Measurements from ENCODE around the gene TUB.

TUB gene

GRCh38 chr11:8069771-8070170, 11.2 kb upstream of the TUB start:
- DNase-seq (ENCODE audit: low read depth): no peak
- TF ChIP-seq, protein P1, sequence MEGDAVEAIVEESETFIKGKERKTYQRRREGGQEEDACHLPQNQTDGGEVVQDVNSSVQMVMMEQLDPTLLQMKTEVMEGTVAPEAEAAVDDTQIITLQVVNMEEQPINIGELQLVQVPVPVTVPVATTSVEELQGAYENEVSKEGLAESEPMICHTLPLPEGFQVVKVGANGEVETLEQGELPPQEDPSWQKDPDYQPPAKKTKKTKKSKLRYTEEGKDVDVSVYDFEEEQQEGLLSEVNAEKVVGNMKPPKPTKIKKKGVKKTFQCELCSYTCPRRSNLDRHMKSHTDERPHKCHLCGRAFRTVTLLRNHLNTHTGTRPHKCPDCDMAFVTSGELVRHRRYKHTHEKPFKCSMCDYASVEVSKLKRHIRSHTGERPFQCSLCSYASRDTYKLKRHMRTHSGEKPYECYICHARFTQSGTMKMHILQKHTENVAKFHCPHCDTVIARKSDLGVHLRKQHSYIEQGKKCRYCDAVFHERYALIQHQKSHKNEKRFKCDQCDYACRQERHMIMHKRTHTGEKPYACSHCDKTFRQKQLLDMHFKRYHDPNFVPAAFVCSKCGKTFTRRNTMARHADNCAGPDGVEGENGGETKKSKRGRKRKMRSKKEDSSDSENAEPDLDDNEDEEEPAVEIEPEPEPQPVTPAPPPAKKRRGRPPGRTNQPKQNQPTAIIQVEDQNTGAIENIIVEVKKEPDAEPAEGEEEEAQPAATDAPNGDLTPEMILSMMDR (conservative IDR thresholded peaks at IDR 0.05; ENCODE audit: low read depth, low read length): no peak
- no peak overlapping the region for H3K4me3 ChIP-seq (ENCODE audit: low read depth, low read length)

GRCh38 chr11:8070417-8071115, 10.4 kb upstream of the TUB start:
- DNase-seq (ENCODE audit: low read depth): peak; percentile 78

DNA sequence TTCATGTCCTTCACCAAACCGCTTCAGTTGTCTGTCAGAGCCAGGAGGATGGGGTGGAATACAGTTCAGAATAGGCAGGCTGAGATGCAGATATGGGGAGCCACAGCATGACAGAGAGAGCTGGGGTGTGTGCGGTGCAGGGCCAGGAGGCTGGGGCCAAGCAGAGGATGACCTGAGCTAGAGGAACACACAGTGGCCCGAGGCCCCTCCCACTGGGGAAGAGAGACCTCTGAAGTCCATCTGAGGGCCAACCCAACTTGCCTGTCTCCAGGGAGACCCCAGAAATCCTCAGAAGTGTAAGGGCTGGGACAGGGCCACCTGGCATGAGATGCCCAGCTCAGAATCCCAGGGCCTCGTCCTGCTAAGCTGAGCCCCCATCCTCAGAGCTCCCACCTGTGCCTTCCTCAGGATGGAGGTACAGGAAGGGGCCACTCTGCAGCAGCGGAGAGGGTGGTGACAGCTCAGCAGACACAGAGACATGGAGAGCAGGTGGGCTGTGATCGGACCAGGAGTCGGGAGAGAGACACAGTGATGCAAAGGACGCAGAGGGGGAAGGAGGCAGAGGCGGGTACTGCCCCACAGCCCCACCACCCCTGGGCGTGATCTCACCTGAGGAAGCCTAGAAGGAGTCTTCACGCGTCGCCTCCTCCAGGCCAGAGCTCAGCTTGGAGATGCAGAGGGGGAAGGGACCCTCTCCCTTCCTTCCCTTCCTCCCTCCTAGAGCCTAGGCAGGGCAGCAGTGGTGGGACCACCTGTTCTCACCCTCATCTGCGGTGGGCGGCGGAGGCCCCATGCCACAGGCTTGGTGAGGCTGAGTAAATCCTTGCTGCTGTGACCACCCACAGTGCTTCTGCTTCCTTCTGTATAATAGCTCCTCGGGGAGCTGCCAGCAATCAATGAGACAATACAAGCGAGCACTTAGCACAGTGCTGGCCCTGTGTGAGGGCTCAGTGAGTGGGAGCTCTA, 9.1 kb upstream of the TUB start:
- TF ChIP-seq, protein P1 (conservative IDR thresholded peaks at IDR 0.05; ENCODE audit: low read depth, low read length): no peak
- H3K4me3 ChIP-seq (ENCODE audit: low read depth, low read length): no peak overlapping the region
- DNase-seq (ENCODE audit: low read depth): no peak

More at GRCh38 chr11:8070417-8071115, 10.4 kb upstream of the TUB start:
- TF ChIP-seq, protein P1 (conservative IDR thresholded peaks at IDR 0.05; ENCODE audit: low read depth, low read length): peak; percentile 60
- no peak overlapping the region for H3K4me3 ChIP-seq (ENCODE audit: low read depth, low read length)

DNA sequence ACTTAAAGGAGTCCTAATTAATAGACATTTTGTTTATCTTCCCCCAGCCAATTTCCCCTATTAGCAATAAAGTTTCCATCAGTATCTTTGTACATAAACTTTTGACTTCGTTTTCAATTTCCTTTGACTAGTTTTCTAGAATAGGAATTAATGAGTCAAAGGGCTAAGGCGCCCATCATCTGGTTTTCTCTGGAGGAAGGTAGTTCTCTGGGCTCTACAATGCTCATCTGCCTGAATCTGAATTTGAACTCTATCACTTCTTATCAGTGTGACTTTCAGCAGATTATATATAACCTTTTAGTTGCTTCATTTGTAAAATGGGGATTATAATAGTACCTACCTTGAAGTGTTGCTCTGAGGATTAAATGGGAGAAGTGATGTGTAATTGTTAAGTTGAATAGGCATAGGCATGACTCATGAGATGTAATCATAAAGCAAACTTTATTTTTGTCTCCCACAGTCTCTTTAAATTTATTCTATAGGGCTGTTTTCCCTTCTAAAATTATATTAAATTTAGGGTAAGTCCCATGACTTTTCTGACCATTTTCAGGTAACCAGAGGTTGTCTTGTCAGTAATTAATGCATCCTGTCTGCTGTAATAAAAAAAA, 5.8 kb upstream of the TUB start:
- TF ChIP-seq, protein P1 (conservative IDR thresholded peaks at IDR 0.05; ENCODE audit: low read depth, low read length): no peak
- DNase-seq (ENCODE audit: low read depth): no peak
- H3K4me3 ChIP-seq (ENCODE audit: low read depth, low read length): no peak overlapping the region

DNA sequence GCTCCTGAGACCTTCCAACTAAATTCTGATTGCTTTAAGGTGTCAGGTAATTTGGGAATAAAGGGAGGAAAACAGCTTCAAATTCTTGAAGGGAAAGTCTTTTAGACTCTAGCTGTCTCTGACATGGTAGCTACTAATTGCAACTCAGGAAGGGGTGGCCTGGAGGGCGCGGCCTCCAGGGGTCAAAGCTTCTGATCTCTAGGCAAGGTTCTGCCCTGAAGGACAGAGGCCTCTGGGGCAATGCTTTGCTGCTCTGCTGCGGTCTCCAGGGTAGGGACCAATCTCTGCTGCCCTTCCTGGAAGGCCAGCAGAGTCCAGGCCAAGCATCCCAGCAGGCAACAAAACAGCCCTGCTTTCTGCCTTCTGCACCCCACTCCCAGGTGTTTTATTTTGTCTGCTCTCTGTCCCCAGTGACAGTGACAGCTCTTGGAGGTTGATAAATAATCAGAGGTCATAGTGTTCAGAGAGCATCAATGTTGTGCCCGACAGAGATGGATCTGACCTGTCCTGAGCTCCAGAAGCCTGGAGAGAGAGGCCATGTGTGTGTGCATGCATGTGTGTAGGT, 1.8 kb upstream of the TUB start:
- no peak overlapping the region for H3K4me3 ChIP-seq (ENCODE audit: low read depth, low read length)
- no peak for DNase-seq (ENCODE audit: low read depth)
- TF ChIP-seq, protein P1 (conservative IDR thresholded peaks at IDR 0.05; ENCODE audit: low read depth, low read length): no peak

DNA sequence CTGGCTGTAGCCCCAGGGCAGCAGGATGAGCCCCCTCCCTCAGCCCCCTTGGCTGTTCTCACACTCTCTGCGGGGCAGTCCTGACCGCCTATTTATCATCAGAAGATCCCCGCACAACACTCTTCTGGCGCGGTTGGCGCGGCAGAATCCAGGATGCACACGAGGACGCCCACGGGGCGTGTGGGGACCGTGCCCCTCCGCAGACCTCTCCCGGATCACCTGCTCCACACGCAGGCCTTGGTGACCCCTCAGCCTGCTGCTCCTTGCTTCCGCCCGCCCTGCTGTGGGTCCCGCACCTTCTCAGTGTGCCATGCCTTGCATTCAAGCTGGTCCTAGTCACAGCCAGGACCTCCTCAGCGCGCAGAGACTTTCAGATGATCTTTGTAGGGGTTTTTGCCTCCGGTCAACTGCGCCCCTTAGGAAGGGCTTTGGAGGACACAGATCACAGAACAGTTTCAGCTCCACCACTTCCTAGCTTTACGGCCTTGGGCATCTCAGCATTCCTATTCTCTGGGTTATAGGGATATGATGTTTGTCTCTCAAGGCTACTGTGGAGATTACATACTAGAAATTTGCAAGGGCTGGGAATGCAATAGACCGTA, 841 bp upstream of the TUB start:
- no peak for DNase-seq (ENCODE audit: low read depth)
- H3K4me3 ChIP-seq (ENCODE audit: low read depth, low read length): peak overlapping the region; percentile 57

More for the DNA sequence above, 841 bp upstream of the TUB start:
- TF ChIP-seq, protein P1 (conservative IDR thresholded peaks at IDR 0.05; ENCODE audit: low read depth, low read length): no peak

Measured in choroid plexus epithelial cell (primary cell).